Heart right ventricle (tissue), 16 donors: ENCODE results near the gene MAL. TPM values are rescaled to one million over a fixed set of nuclear protein-coding genes. Genes with fewer than 3 reads are reported as not detected.

Source experiments
- ATAC-seq, 8 donors: fragments of 200-7000 bp; cut with Tn5 transposase; one replicate each; pipeline ENCODE4 v1.9.1; 2020; ENCODE audit warnings: mild to moderate bottlenecking in 8 of 8, moderate library complexity in 8 of 8, moderate number of reproducible peaks in 1 of 8
- DNase-seq, 2 donors: peaks; one replicate each; pipeline ENCODE4 v3.0.0-alpha.2; 2020
- H3K27ac ChIP-seq, 10 donors: fragments of 200-600 bp; sonication (generic) in 2 of 10; one replicate each; pipeline versions ENCODE4 v1.5.0 to v1.8.0; 2020 to 2022; ENCODE audit warnings: mild to moderate bottlenecking in 3 of 10
- H3K27me3 ChIP-seq, 7 donors: fragments of 200-600 bp; one replicate each; pipeline ENCODE4 v1.8.0; 2021 to 2022; ENCODE audit warnings: mild to moderate bottlenecking in 2 of 7
- H3K36me3 ChIP-seq, 9 donors: fragments of 200-600 bp; sonication (generic) in 1 of 9; one replicate each; pipeline versions ENCODE4 v1.5.0 to v1.8.0; 2020 to 2022; ENCODE audit warnings: mild to moderate bottlenecking in 2 of 9
- H3K4me1 ChIP-seq, 9 donors: fragments of 200-600 bp; sonication (generic) in 1 of 9; one replicate each; pipeline versions ENCODE4 v1.5.0 to v1.8.0; 2020 to 2022; ENCODE audit warnings: mild to moderate bottlenecking in 4 of 9
- H3K4me3 ChIP-seq, 10 donors: fragments of 200-600 bp; sonication (generic) in 2 of 10; one replicate each; pipeline versions ENCODE4 v1.5.0 to v1.8.0; 2020 to 2022; ENCODE audit warnings: mild to moderate bottlenecking in 7 of 10, moderate library complexity in 2 of 10
- H3K9me3 ChIP-seq, 11 donors: fragments of 200-600 bp in 10 of 11; sonication (generic) in 2 of 11; one replicate each; pipeline versions ENCODE4 v1.5.0 to v1.8.0; 2013 to 2022; ENCODE audit warnings: mild to moderate bottlenecking in 2 of 11, control low read depth in 1 of 11, moderate library complexity in 1 of 11
- CTCF ChIP-seq, 9 donors: fragments of 200-600 bp; sonication (generic) in 2 of 9; IDR thresholded peaks; one replicate each; pipeline versions ENCODE4 v1.5.0 to v1.8.0; 2021 to 2022; ENCODE audit warnings: antibody characterized with exemption in 9 of 9, mild to moderate bottlenecking in 5 of 9, moderate library complexity in 1 of 9
- WGBS, 2 donors: extraction: QIAGEN DNeasy Blood & Tissue Kit; methylation state at CpG; one replicate each; pipeline ENCODE4 v1.1.7; 2013; ENCODE audit warnings: inconsistent platforms in 1 of 2; 5-methylcytosine and 5-hydroxymethylcytosine counted together
- intact Hi-C, 10 donors: fragments of 100-400 bp; cut with DNase I; formaldehyde crosslinking; loops; one replicate each; pipeline versions ENCODE4 v1.11.1 to v1.14.2; 2022
- polyA plus RNA-seq, 2 donors: library from polyadenylated mRNA; stranded (reverse); fragments of 200-250 nt; gene quantifications; one replicate each; pipeline ENCODE4 v1.2.3, GENCODE V29; 2013
- total RNA-seq, 10 donors: library from RNA; stranded (reverse); fragmentation: NEBNext Ultra II Directional in 3 of 10; extraction: Animal tissue kit (Norgen Biotek cat#: 25700) in 3 of 10; gene quantifications; one replicate each; pipeline versions ENCODE4 v1.2.1 to v1.2.4, GENCODE V29; 2021 to 2023
- donor health status: Arrhythmogenic right ventricular cardiomyopathy.
- donor health status: ischemic (EF 13 %, LVEDD 7.1; RV severe dilation, severe dysfunction).
- donor health status: healthy with polysubstance abuse.
- donor health status: DM: no; HTN: yes; CAD: no.
- donor health status: DM: no; HTN: no; CAD: no.
- donor health status: ischemic (EF 25% LVEDD 6.9; RV normal size, moderate dysfunction).
- donor health status: ischemic (EF 25% LVEDD 5.7; RV mildly dilated, moderate dysfunction).
- donor health status: healthy.
- donor health status: DM: yes; HTN: yes; CAD: no.
- donor health status: Ischemic cardiomyopathy.
- donor health status: ischemic (EF 35%, LVEDD 5.7; RV mildly dilated, moderate dysfunction).
- donor health status: nonischemic (EF 11% LVEDD 7.7; RV severe dilation, severe dysfunction).
- donor health status: DM: yes; HTN: yes; CAD: no.
- donor health status: PGD.
- donor health status: ischemic (EF 29% LVEDD 5.4; RV normal size, mild dysfunction).
- donor health status: nonischemic (EF 23%, LVEDD 6.1; RV moderate dilation, normal function).

Gene MAL
- total and polyA plus RNA-seq, 12 donors = 1.5 to 10.5 (median 3.6) TPM

- Histone ChIP-seq H3K4me3 (no peak overlapping the region), H3K4me1 (peaks cover 0 to 5% (median 0%) of the 10 kb centered on the region in 9 donors), H3K27me3 (peaks cover 0 to 8% (median 0%) of the 10 kb centered on the region in 7 donors), H3K36me3 (no peaks in the 10 kb centered on the region), H3K27ac (no peak overlapping the region), H3K9me3 (no peaks in the 10 kb centered on the region)
- DNase-seq (no peak), ATAC-seq (no peak)
- intact Hi-C loops = no loop called here
- no peak for TF ChIP-seq CTCF (IDR thresholded peaks at IDR 0.05)
- WGBS, 2 donors = 82 to 87% methylated on average over 10 of the region's 10 CpGs
These were observed 12.5 kb upstream of the MAL start for GRCh38 chr2:95012881-95013550.

DNA sequence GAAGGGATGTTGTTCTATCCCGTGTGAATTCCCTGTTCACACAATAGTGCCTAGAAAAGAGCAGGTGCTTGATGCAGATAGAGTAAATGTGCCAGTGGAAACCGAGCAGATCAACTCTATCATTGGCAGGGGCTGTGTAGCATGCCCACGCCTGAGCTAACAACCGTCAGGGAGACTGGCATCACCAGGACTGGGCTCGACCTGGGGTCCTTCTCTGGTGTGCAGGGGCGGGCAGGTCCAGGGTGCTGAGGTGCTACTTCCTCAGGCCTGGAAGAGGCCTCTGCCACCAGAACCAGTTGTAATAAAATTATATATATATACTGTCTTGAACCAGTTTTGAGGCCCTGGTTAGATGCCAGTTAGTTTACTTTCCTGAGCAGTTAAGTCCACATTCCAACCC, 11.8 kb upstream of the MAL start:
- Histone ChIP-seq H3K27me3 (peaks cover 0 to 8% (median 0%) of the 10 kb centered on the region in 7 donors), H3K9me3 (no peaks in the 10 kb centered on the region), H3K27ac (no peak overlapping the region), H3K4me1 (no peaks in the 10 kb centered on the region), H3K4me3 (no peak overlapping the region), H3K36me3 (no peaks in the 10 kb centered on the region)
- TF ChIP-seq CTCF (IDR thresholded peaks at IDR 0.05) = no peak
- intact Hi-C loops = no loop called here
- 82 to 86% methylated on average over 6 of the region's 6 CpGs for WGBS, 2 donors
- ATAC-seq = no peak
- DNase-seq = no peak

DNA sequence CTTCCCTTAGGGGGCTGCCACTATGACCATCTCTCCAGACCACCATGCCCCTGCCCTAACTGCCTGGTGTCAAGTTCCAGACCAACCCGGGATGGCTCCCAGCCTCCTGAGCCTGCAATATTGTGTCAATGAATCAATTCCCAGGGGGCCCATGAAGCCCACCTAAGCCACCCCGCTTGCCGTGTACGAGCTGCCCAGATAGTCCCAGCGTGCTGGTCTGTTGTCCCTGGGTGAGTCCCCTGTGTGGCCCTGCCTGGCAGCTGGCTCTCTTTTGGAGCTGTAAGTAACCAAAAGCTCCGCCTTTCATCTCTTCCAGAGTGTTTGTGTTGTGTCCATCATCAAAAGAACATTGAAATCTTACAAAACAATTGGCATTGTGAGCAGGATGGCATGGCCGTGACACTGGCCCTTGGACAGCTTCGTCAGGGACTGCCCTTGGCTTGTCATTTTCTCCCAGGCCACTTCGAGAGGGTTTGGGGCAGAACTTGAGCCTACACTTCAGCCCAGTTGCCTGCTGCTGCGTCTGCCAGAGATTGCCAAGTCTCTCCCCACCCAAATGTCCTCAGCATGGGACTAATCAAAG, 11.3 kb upstream of the MAL start:
- Histone ChIP-seq H3K27ac (no peak overlapping the region), H3K27me3 (peaks cover 0 to 8% (median 0%) of the 10 kb centered on the region in 7 donors), H3K9me3 (no peaks in the 10 kb centered on the region), H3K36me3 (no peaks in the 10 kb centered on the region), H3K4me1 (no peaks in the 10 kb centered on the region), H3K4me3 (no peak overlapping the region)
- intact Hi-C loops = no loop called here
- ATAC-seq (no peak), DNase-seq (no peak)
- no peak for TF ChIP-seq CTCF (IDR thresholded peaks at IDR 0.05)
- 78% methylated on average over 10 of the region's 10 CpGs for WGBS, 2 donors

DNA sequence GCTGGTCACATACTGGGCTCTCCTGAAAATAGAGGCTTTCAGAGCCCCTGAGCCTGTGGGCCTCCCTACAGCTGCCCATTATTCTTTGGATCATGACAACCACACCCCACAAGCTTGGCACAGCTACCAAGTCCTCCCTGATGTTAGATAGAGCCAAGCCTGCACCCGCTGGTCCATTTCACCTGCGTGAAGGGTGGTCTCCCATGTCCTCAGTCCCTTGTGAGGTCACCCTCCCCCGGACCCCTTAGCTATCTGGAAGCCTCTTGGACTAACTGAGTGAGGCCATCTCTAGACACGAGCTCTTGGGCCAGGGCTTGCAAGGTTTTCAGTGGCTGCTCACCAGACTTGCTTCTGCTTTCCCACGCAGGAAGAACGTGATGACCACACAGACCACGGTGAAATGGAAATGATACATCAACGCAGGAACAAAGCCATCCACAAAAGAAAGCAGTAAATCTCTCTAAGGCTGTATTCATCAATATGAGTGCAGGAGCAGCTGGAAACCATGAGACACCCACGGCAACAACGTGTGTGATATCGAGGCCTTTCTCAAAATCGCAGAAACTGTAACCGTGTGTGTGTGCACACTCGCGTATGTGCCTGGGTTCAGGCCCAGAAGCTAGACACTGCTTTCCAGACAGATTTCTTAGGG, 10.1 kb upstream of the MAL start:
- DNase-seq = no peak
- H3K27ac ChIP-seq = no peak overlapping the region
- intact Hi-C loops = no loop called here
- no peaks in the 10 kb centered on the region for H3K36me3 ChIP-seq
- H3K4me3 ChIP-seq = no peak overlapping the region
- no peak for ATAC-seq
- H3K9me3 ChIP-seq = no peaks in the 10 kb centered on the region
- 82 to 86% methylated on average over 15 of the region's 15 CpGs for WGBS, 2 donors
- no peak for TF ChIP-seq CTCF (IDR thresholded peaks at IDR 0.05)
- peaks cover 0 to 8% (median 0%) of the 10 kb centered on the region in 7 donors for H3K27me3 ChIP-seq
- no peaks in the 10 kb centered on the region for H3K4me1 ChIP-seq
